D341Med (cell line): ENCODE measurements around the gene CTAG2.
"Not testable (repeated sequence)": the region's sequence is repeated elsewhere in the genome, so short reads cannot be mapped to it uniquely, and the experiment has no call there.

Experiments
- DNase-seq: peaks from one replicate; pipeline ENCODE4 v3.0.0; 2012; ENCODE audit warnings: low spot score

CTAG2 gene

GRCh38 chrX:154653413-154653812 lies at the start of gene CTAG2:
Gene CTAG2 (minus strand): TSS chrX:154653579. CDS start chrX:154653515, 64 bp downstream.
- not testable (repeated sequence) for DNase-seq

- no peak for DNase-seq
Measured at GRCh38 chrX:154698630-154699248, 45.4 kb upstream of the CTAG2 start.

GRCh38 chrX:154696676-154697045 lies 43.3 kb upstream of the CTAG2 start:
- no peak for DNase-seq

GRCh38 chrX:154695911-154696675 lies 42.7 kb upstream of the CTAG2 start:
- no peak for DNase-seq

GRCh38 chrX:154693394-154693793 lies 40.0 kb upstream of the CTAG2 start:
- no peak for DNase-seq

- not testable (repeated sequence) for DNase-seq
Measured at GRCh38 chrX:154690438-154690837, 37.1 kb upstream of the CTAG2 start.

GRCh38 chrX:154672084-154672483 lies 18.7 kb upstream of the CTAG2 start:
- not testable (repeated sequence) for DNase-seq

- not testable (repeated sequence) for DNase-seq
Measured at GRCh38 chrX:154670848-154671247, 17.5 kb upstream of the CTAG2 start.

- DNase-seq = no peak
Measured at GRCh38 chrX:154661899-154662298, 8.5 kb upstream of the CTAG2 start.

- DNase-seq = no peak
Measured at GRCh38 chrX:154661170-154661569, 7.8 kb upstream of the CTAG2 start.

DNA sequence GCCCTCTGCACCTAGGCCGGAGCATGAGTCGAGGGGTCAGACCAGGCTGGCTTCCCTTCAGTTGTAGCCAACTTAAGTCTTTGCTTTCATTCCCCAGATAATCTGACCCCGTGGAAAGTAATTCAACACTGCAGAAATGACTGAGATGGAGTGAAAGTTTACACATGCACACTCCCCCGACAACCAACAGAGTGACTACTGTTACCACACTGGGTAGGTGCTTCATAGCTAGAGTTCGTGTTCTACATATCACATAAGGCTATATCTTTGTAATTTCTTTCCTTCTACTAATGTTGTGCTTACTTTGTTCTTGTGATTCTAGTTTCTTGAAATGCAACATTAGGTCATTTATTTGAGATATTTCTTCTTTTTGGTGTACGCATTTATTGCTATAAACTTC lies 7.2 kb upstream of the CTAG2 start:
- DNase-seq = no peak

- no peak for DNase-seq
Measured at GRCh38 chrX:154658957-154659356, 5.6 kb upstream of the CTAG2 start.

GRCh38 chrX:154658187-154658586 lies 4.8 kb upstream of the CTAG2 start:
- no peak for DNase-seq

- no peak for DNase-seq
Measured at GRCh38 chrX:154657226-154657805, 3.9 kb upstream of the CTAG2 start.

DNA sequence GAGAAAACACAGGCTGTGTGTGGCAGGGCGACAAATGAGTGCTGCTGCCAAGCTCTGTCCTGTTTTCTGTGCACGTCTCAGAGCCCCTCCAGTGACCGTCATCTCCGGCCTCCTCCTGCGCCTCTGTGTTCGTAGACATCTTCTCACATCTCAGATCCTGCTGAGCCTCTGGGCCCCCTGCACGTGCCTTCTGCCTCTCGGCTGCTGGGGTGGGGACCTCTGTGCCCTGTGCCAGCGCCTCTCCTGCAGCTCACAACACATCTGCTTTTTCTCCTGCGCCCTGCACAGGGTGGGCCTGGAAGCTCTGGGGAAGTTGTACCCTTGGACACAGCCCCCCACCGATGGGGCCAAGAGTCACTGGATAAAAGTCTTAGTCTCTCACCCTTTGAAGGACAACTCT lies 2.4 kb upstream of the CTAG2 start:
- no peak for DNase-seq

- DNase-seq = no peak
Measured at GRCh38 chrX:154655346-154655745, 2.0 kb upstream of the CTAG2 start.

- DNase-seq = no peak
Measured at GRCh38 chrX:154654925-154655324, 1.5 kb upstream of the CTAG2 start.

DNA sequence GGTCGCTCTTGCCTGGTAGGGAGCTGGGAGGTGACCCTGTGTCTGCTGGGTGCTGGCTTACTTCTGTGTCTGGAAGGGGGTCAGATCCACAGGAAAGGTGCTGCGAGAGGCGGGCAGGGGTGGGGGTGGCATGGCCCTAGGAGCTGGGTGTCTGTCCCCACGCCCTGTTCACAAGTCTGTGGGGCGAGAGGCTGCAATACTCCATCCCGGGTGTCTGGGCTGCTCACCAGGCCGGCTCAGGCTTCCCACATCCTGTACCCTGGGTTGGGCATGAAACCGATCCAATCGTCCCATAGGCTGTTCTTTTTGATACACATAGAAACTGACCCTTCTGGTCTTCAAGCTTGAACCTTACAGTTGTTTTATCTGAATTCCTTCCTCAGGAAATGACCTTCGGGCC lies 993 bp upstream of the CTAG2 start:
- no peak for DNase-seq

DNA sequence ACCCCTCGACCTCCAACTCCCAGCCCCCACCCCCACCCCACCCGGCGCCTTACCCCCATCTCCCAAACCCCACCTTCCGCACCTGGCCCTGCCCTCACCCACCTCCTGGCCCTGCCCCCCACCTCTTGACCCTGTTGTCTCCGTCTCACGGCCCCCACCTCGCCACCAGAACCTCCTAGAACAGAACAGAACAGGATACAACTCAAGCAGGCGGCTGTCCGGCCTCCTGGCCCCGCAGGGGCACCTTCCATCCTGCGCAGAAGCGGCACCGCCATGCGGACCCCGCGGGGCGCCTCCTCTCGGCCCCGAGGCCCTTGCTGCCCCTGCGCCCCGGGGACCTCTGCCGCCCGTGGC lies 354 bp downstream of the CTAG2 start:
- DNase-seq = no peak

- no peak for DNase-seq
Measured at GRCh38 chrX:154652311-154653047, 900 bp downstream of the CTAG2 start.

DNA sequence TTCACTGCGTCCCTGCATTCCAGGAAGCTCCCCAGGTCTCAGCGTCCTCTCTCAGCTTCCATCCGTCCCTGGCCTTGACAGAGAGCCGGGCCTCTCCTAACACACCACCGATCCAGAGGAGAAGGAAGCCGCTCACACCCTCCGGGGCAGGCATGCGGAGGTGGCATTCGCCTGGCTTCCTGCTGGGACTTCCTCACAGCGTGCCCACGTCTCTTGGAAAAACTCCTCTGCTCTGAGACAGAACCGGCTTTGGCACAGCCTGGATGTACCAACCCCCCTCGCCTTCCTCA lies 3.2 kb downstream of the CTAG2 start:
- DNase-seq = no peak

DNA sequence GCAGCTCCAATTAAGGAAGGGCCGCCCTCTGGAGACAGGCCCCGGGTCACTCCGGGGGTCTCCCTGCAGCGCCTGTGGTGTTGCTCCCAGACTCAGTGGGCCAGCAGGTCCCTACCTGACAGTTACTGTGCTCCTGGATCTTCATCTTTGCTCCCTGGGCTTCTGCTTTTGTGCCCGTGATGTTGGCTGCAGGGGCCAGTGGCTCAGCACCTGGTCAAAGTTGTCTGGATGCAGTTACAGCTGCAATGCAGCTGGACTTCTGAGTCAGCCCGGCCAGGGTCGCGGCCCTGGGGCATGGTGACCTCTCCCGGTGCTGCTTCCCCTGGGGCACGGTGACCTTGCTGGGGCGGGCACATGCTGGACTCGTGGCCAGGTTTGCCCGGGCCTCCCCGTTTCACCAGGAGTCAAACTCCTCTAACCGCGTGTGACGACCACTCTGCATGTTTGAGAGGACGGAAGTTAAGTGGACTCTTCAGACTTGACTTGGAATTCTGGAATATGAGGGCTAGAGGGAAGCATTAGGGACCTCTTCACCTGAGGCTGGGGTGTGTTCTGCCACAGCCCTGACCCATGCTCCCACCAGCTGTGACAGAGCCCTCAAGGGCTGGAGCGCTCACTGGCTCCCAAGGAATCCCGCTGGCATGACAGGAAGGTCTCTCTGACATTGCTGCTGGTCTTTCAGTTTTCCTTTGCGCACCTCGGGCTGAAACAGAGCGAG lies 3.7 kb downstream of the CTAG2 start:
- no peak for DNase-seq
